Inflammatory macrophage treated with lipopolysaccharide for 1 hour (primary cell): ENCODE results near the gene TFF2.

Experiments used
- DNase-seq, 2 donors: peaks; one replicate each; pipeline ENCODE4 v3.0.0-alpha.2; 2020 to 2022

The TFF2 gene

DNA sequence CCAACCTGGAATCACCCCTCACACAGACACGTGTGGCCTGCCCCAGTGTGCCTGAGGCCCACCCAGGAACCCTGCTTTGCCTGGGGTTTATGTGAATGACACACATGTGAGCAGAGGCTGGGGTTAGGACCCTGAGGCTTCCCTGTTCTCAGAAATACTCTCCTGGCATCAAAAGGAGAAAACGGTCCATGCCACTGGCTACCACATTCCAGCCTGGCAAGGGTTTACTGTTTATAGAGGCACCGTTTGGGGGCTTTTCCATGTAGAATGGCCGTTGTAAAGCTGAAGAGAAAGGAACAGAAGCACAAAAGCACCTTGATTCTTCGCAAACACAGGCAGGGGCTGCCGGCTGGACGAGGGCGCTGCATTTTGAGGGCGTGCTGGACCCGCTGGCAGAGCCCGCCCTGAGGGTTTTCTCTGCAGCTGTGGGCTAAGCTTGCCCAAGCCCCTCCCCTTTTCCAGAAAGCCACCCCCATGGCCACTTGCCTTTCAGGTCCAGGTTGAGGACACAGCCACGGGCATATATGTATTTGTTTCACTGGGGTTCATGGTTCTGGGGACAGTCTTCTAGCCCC, 48.6 kb downstream of the TFF2 start:
- no peak for DNase-seq

GRCh38 chr21:42301371-42302075, 49.3 kb downstream of the TFF2 start:
- no peak for DNase-seq

DNA sequence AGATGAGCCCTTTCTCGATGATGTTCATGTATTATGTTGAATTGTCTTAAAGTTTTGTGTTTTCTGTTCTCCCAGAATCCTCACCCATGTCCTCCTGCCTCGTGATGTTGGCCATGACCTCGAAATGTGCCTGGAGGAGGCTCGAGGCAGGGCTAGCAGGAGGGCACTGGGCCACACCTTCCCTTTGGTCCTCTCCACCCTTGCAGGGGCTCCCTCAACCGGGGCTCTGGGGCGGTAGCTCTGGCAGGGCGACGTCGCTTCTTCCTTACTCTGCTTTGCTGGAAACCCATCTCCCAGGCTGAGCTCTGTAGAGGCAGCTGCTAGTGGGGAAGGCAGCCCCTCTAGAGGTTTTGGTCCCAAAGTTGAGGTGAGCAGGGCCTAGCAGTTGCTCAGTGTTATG, 49.8 kb downstream of the TFF2 start:
- DNase-seq: no peak

DNA sequence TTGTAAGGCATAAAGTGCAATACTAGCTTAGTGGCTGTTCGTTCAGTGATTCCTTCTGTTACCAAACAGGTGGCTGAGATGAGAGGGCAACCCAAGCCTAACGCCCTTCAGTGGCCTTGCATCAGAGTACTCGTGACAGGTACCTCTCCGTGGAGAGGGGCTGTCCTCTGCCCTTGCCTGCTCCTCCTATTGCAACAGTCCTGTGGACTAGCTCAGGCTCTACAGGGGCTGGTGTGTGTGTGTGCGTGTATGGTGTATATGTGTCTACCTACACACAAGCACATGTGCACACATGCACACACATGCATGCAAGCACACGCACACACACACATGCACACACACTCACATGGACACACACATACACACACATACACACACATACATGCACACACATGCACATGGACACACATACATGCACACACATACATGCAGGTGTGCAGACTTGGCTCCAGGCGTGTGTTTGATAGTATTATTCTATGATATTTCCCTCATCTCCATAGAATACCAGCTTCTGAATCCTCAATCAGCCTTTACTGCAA, 50.7 kb downstream of the TFF2 start:
- DNase-seq: no peak

- DNase-seq: peak; percentile 54 to 64
Observed at GRCh38 chr21:42299324-42300044, 51.3 kb downstream of the TFF2 start.

- no peak for DNase-seq
Observed at GRCh38 chr21:42298657-42299056, 52.1 kb downstream of the TFF2 start.

- DNase-seq: no peak
Observed at GRCh38 chr21:42298237-42298636, 52.6 kb downstream of the TFF2 start.

DNA sequence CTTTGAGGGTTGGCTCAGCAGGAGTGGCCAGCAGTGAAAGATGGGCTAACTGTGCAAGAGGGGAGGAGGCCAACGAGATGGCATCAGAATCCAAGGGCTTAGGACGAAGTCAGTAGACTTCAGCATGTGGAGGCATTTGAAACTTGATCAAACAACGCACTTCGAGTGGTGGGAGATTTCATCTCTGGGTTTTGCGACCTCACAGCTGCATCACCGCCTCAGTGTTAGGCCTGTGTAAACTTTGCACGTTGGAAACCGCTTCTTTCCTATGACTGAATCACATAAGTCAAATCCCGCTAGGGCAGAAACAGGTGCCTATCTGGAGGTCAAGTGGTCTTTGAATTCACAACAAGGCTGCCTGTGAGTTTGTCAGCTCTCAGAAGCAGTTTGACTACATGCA, 53.4 kb downstream of the TFF2 start:
- DNase-seq: no peak

DNA sequence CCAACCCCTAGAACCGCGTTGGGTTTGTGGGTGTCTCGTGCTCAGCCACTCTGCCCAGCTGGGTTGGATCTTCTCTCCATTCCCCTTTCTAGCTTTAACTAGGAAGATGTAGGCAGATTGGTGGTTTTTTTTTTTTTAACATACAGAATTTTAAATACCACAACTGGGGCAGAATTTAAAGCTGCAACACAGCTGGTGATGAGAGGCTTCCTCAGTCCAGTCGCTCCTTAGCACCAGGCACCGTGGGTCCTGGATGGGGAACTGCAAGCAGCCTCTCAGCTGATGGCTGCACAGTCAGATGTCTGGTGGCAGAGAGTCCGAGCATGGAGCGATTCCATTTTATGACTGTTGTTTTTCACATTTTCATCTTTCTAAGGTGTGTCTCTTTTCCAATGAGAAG, 54.3 kb downstream of the TFF2 start:
- DNase-seq: peak; percentile 37
